GM12878 (cell line): ENCODE data around the gene ELAPOR1. TPM values are rescaled to one million over a fixed set of nuclear protein-coding genes. Genes with fewer than 3 reads are reported as not detected.

Source experiments
- ATAC-seq: fragments of 200-7000 bp; cut with Tn5 transposase; 3 replicates; pipeline ENCODE4 v1.9.1; 2020; ENCODE audit warnings: mild to moderate bottlenecking, moderate library complexity
- BruUV-seq: library from RNA; stranded (reverse); fragments of 400-500 nt; replicated peaks from 2 replicates; lab custom pipeline; 2021; lab: Mats Ljungman, UMichigan
- CTCF ChIA-PET: fragments of 300-600 bp; sonication (Branson Sonifier 250); formaldehyde crosslinking; extraction: SDS; loops from one replicate; lab custom pipeline; 2021; ENCODE audit warnings: inconsistent platforms; lab: Yijun Ruan, JAX
- POLR2A ChIA-PET: fragments of 350-600 bp; formaldehyde crosslinking; extraction: SDS; loops from one replicate; lab custom pipeline; 2021; ENCODE audit warnings: inconsistent platforms; lab: Charles Lee
- RAD21 ChIA-PET: fragments of 300-600 bp; sonication (Branson Sonifier 250); formaldehyde crosslinking; loops from one replicate; lab custom pipeline; 2023; ENCODE audit warnings: antibody characterized with exemption; ENCODE audit not compliant: unreplicated experiment; lab: Charles Lee
- SMC1A ChIA-PET: fragments of 300-600 bp; sonication (Branson Sonifier 250); formaldehyde crosslinking; loops from one replicate; lab custom pipeline; 2023; ENCODE audit not compliant: unreplicated experiment, uncharacterized antibody; lab: Charles Lee
- DNase-seq: peaks from one replicate; pipeline ENCODE4 v3.0.0-alpha.2; 2011; ENCODE audit warnings: low read depth, low spot score
- FAIRE-seq: peaks from 3 replicates; lab custom pipeline; 2011; peaks lifted over from hg19 to GRCh38; lab: Jason Lieb, UNC
- H2AFZ ChIP-seq: 2 replicates; pipeline ENCODE4 v1.6.0; 2011; ENCODE audit warnings: low read depth, low read length, control low read depth; ENCODE audit not compliant: control insufficient read depth
- H3K27ac ChIP-seq: 2 replicates; pipeline ENCODE4 v1.5.1; 2011; ENCODE audit warnings: control low read depth; ENCODE audit not compliant: control insufficient read depth, insufficient read depth
- H3K27me3 ChIP-seq, 2 experiments: replicated peaks in 1 of 2; 2 replicates each; pipeline versions ENCODE4 v1.6.0 to v1.6.1; 2011; ENCODE audit warnings: low read length in 1 of 2; ENCODE audit not compliant: control insufficient read depth in 2 of 2, insufficient read depth in 2 of 2
- H3K36me3 ChIP-seq, 2 experiments: 2 replicates each; pipeline ENCODE4 v1.5.1; 2011; ENCODE audit warnings: low read length in 1 of 2; ENCODE audit not compliant: control insufficient read depth in 2 of 2, insufficient read depth in 2 of 2
- H3K4me1 ChIP-seq: 2 replicates; pipeline ENCODE4 v1.6.1; 2011; ENCODE audit warnings: mild to moderate bottlenecking, low read length, moderate library complexity, mixed read lengths; ENCODE audit not compliant: control insufficient read depth, insufficient read depth
- H3K4me2 ChIP-seq: 2 replicates; pipeline ENCODE4 v1.6.0; 2011; ENCODE audit warnings: control low read depth; ENCODE audit not compliant: control insufficient read depth, insufficient read depth
- H3K4me3 ChIP-seq: fragments of 200-600 bp; sonication (generic); 2 replicates; pipeline ENCODE4 v1.5.1; 2016
- H3K79me2 ChIP-seq: 2 replicates; pipeline ENCODE4 v1.6.0; 2011; ENCODE audit warnings: low read length; ENCODE audit not compliant: control insufficient read depth, insufficient read depth
- H3K9ac ChIP-seq: 2 replicates; pipeline ENCODE4 v1.8.0; 2011; ENCODE audit warnings: low read length, control low read depth, mixed read lengths; ENCODE audit not compliant: control insufficient read depth, insufficient read depth
- H3K9me3 ChIP-seq: replicated peaks from 3 replicates; pipeline ENCODE4 v1.5.1; 2011; ENCODE audit warnings: mild to moderate bottlenecking, low read length; ENCODE audit not compliant: control insufficient read depth, insufficient read depth
- H4K20me1 ChIP-seq: 2 replicates; pipeline ENCODE4 v1.6.0; 2011; ENCODE audit not compliant: control insufficient read depth, insufficient read depth
- ATF7 ChIP-seq: fragments of 450-650 bp; IDR thresholded peaks from 2 replicates; pipeline ENCODE4 v1.6.1; 2016; ENCODE audit warnings: low read depth, mild to moderate bottlenecking
- BMI1 ChIP-seq: fragments of 450-650 bp; IDR thresholded peaks from 2 replicates; pipeline ENCODE4 v1.6.1; 2016; ENCODE audit warnings: mild to moderate bottlenecking, moderate library complexity, borderline replicate concordance
- CHD2 ChIP-seq: IDR thresholded peaks from 2 replicates; pipeline ENCODE4 v1.6.1; 2011; ENCODE audit warnings: low read depth, low read length, improper control_type of control experiment, borderline replicate concordance
- HSF1 ChIP-seq: fragments of 150-350 bp; IDR thresholded peaks from 2 replicates; pipeline ENCODE4 v1.6.1; 2014; ENCODE audit warnings: mild to moderate bottlenecking, low read depth, low read length
- IKZF1 ChIP-seq: fragments of 450-650 bp; conservative IDR thresholded peaks from 2 replicates; pipeline ENCODE4 v1.6.1; 2017; ENCODE audit warnings: antibody characterized with exemption, mild to moderate bottlenecking
- LARP7 ChIP-seq: fragments of 450-650 bp; IDR thresholded peaks from 2 replicates; pipeline ENCODE4 v1.6.1; 2017; ENCODE audit warnings: mild to moderate bottlenecking
- NBN ChIP-seq: fragments of 450-650 bp; IDR thresholded peaks from 2 replicates; pipeline ENCODE4 v1.6.1; 2016
- NR2C2 ChIP-seq: IDR thresholded peaks from 2 replicates; pipeline ENCODE4 v1.6.1; 2011; ENCODE audit warnings: borderline replicate concordance, low read depth; ENCODE audit not compliant: control insufficient read depth, insufficient read length
- NR2F1 ChIP-seq: fragments of 450-650 bp; conservative IDR thresholded peaks from 2 replicates; pipeline ENCODE4 v1.6.1; 2017; ENCODE audit warnings: mild to moderate bottlenecking
- RB1 ChIP-seq: fragments of 450-650 bp; formaldehyde crosslinking; IDR thresholded peaks from 2 replicates; pipeline ENCODE4 v1.6.1; 2017; ENCODE audit warnings: mild to moderate bottlenecking, borderline replicate concordance
- SIN3A ChIP-seq: IDR thresholded peaks from 2 replicates; pipeline ENCODE4 v1.6.1; 2012; ENCODE audit warnings: low read depth, low read length, improper control_type of control experiment
- SKIL ChIP-seq: fragments of 450-650 bp; IDR thresholded peaks from 2 replicates; pipeline ENCODE4 v1.6.1; 2017; ENCODE audit warnings: mild to moderate bottlenecking, low read depth, inconsistent platforms; ENCODE audit not compliant: poor library complexity, severe bottlenecking
- SMAD1 ChIP-seq: fragments of 450-650 bp; IDR thresholded peaks from 2 replicates; pipeline ENCODE4 v1.6.1; 2018; ENCODE audit warnings: mild to moderate bottlenecking, low read depth; ENCODE audit not compliant: partially characterized antibody
- SMARCA5 ChIP-seq: fragments of 450-650 bp; IDR thresholded peaks from 2 replicates; pipeline ENCODE4 v1.6.1; 2017; ENCODE audit warnings: mild to moderate bottlenecking
- USF2 ChIP-seq: IDR thresholded peaks from 2 replicates; pipeline ENCODE4 v1.6.1; 2011; ENCODE audit warnings: low read depth, low read length, improper control_type of control experiment, borderline replicate concordance
- ZBTB40 ChIP-seq: fragments of 450-650 bp; IDR thresholded peaks from 2 replicates; pipeline ENCODE4 v1.6.1; 2016; ENCODE audit warnings: mild to moderate bottlenecking, moderate library complexity, borderline replicate concordance
- ZNF217 ChIP-seq: fragments of 450-650 bp; IDR thresholded peaks from 2 replicates; pipeline ENCODE4 v1.6.1; 2017; ENCODE audit warnings: antibody characterized with exemption, mild to moderate bottlenecking
- WGBS: methylation state at CpG from one replicate; pipeline ENCODE4 v1.1.6; 2016; ENCODE audit warnings: low lambda C conversion rate; ENCODE audit not compliant: insufficient replicate concordance, insufficient coverage; ENCODE audit errors: missing lambda C conversion rate; 5-methylcytosine and 5-hydroxymethylcytosine counted together
- in situ Hi-C: fragments of 300-500 bp; cut with MboI; formaldehyde crosslinking; loops from 9 replicates; pipeline ENCODE4 v1.14.3; 2018; ENCODE audit warnings: mixed read lengths
- intact Hi-C: fragments of 100-400 bp; cut with micrococcal nuclease; formaldehyde crosslinking; loops from one replicate; pipeline ENCODE4 v1.14.2; 2022; ENCODE audit not compliant: unreplicated experiment
- polyA plus RNA-seq, 11 experiments: library from polyadenylated mRNA; depleted of rRNA in 4 of 11; unstranded in 6 of 11; stranded (reverse) in 5 of 11; fragments of >200 nt; fragmentation: Nextera tagmentation in 4 of 11; fragmentation: Illumina TruSeq in 1 of 11; extraction: Ambion mirVana in 4 of 11; extraction: Trizol in 1 of 11; gene quantifications; 1 replicate in 1 of 11; 2 replicates in 10 of 11; pipeline versions ENCODE4 v1.2.1 to v1.2.3, GENCODE V29; 2011 to 2016; ENCODE audit warnings: inconsistent platforms in 2 of 11, missing spikeins in 2 of 11, low read depth in 1 of 11
- total RNA-seq, 4 experiments: library from RNA; depleted of rRNA in 3 of 4; stranded (reverse); fragments of >200 nt in 3 of 4; fragmentation: Illumina TruSeq in 1 of 4; extraction: Trizol in 1 of 4; gene quantifications; 2 replicates each; pipeline versions ENCODE4 v1.2.1 to v1.2.3, GENCODE V29; 2013 to 2021

The ELAPOR1 gene
- total and polyA plus RNA-seq, 10 of the 15 experiments (the other 5 are each of a cell fraction or from before 2014, with no cell fraction given), result 0.04 to 2.1 (median 0.19) TPM; not detected in 2

GRCh38 chr1:109114342-109114674, 393 bp downstream of the ELAPOR1 start:
- H3K4me3 ChIP-seq, result peak overlapping the region; percentile 64; the same call in 1 of the 2 replicates
- DNase-seq, result no peak
- no peaks in the 10 kb centered on the region for H3K9me3 ChIP-seq
- SMC1A ChIA-PET, result interaction anchor here (1.5 kb wide), 2 partner anchors 20 to 418 kb away, joined by 3 read pairs; no protein-coding TSS in a partner anchor
- peak overlapping the region; percentile 9; the same call in 1 of the 2 replicates for H2AFZ ChIP-seq
- peaks cover 15% of the 10 kb centered on the region for H3K4me1 ChIP-seq
- intact Hi-C loops (loop anchor here (5.0 to 10.0 kb wide), 4 partner anchors 72 to 280 kb away; partner anchors contain the start of genes CLCC1, SORT1 and WDR47), in situ Hi-C loops (no loop called here)
- H3K27me3 ChIP-seq, result peaks cover 8 to 11% of the 10 kb centered on the region in 2 experiments
- no peak overlapping the region for H3K27ac ChIP-seq
- no peak for FAIRE-seq
- WGBS, result 17% methylated on average over 12 of the region's 12 CpGs
- CTCF ChIA-PET, result interaction anchor here (0.9 to 8.3 kb wide), 5 partner anchors 14 to 79 kb away, joined by 3 to 57 read pairs (median 3); no protein-coding TSS in a partner anchor
- RAD21 ChIA-PET, result interaction anchor here (1.2 kb wide), 1 partner anchor 16 kb away, joined by 3 read pairs; no protein-coding TSS in a partner anchor
- H3K79me2 ChIP-seq, result no peaks in the 10 kb centered on the region
- H3K36me3 ChIP-seq, result no peaks in the 10 kb centered on the region
- peak overlapping the region; percentile 86 for H3K4me2 ChIP-seq
- POLR2A ChIA-PET, result interaction anchor here (0.6 kb wide), 1 partner anchor 472 kb away, joined by 3 read pairs; no protein-coding TSS in a partner anchor
- ATAC-seq, result no peak
- no peaks in the 10 kb centered on the region for H4K20me1 ChIP-seq
- H3K9ac ChIP-seq, result no peak overlapping the region
- BruUV-seq, result no TSS peak
- no peak for TF ChIP-seq ZBTB40
- TF ChIP-seq SIN3A, result no peak
- TF ChIP-seq HSF1, result no peak
- TF ChIP-seq BMI1, result no peak
- TF ChIP-seq USF2, result no peak
- no peak for TF ChIP-seq NR2F1
- TF ChIP-seq IKZF1, result no peak
- no peak for TF ChIP-seq ATF7
- TF ChIP-seq NBN, result no peak
- TF ChIP-seq CHD2, result no peak
- no peak for TF ChIP-seq SKIL
- no peak for TF ChIP-seq LARP7
- no peak for TF ChIP-seq SMAD1
- TF ChIP-seq ZNF217, result no peak
- no peak for TF ChIP-seq NR2C2
- TF ChIP-seq RB1, result no peak
- no peak for TF ChIP-seq SMARCA5
